CD4-positive, alpha-beta T cell (primary cell): ENCODE measurements around the gene DIPK1A. TPM values are rescaled to one million over a fixed set of nuclear protein-coding genes. Genes with fewer than 3 reads are reported as not detected.

Source experiments
- ATAC-seq: fragments of 200-7000 bp; cut with Tn5 transposase; one replicate; pipeline ENCODE4 v1.10.0; 2022; ENCODE audit warnings: mild to moderate bottlenecking; ENCODE audit not compliant: poor library complexity
- CTCF ChIA-PET: fragments of 350-600 bp; sonication (Branson Sonifier 250); formaldehyde crosslinking; loops from one replicate; lab custom pipeline; 2021; ENCODE audit warnings: antibody characterized with exemption, inconsistent platforms; lab: Charles Lee
- POLR2A ChIA-PET: fragments of 350-600 bp; sonication (Branson Sonifier 250); formaldehyde crosslinking; loops from one replicate; lab custom pipeline; 2021; ENCODE audit warnings: antibody characterized with exemption, inconsistent platforms; lab: Charles Lee
- DNase-seq, 14 experiments: peaks; one replicate each; pipeline ENCODE4 v3.0.0-alpha.2; 2013 to 2020; ENCODE audit warnings: mixed read lengths in 2 of 14
- H3K27ac ChIP-seq, 2 donors: one replicate each; pipeline versions ENCODE4 v1.5.1 to v1.7.0; 2013; ENCODE audit warnings: low read length in 2 of 2, low read depth in 1 of 2, mild to moderate bottlenecking in 1 of 2
- H3K27me3 ChIP-seq, 2 experiments: 1 replicate in 1 of 2; 2 replicates in 1 of 2; pipeline versions ENCODE4 v1.6.1 to v1.7.0; 2013; ENCODE audit warnings: low read length in 2 of 2, control low read depth in 1 of 2, mild to moderate bottlenecking in 1 of 2, moderate library complexity in 1 of 2; ENCODE audit not compliant: insufficient read depth in 2 of 2, control insufficient read depth in 1 of 2
- H3K36me3 ChIP-seq: one replicate; pipeline ENCODE4 v1.6.1; 2013; ENCODE audit warnings: low read length, control low read depth; ENCODE audit not compliant: insufficient read depth
- H3K4me1 ChIP-seq: one replicate; pipeline ENCODE4 v1.6.1; 2013; ENCODE audit warnings: low read length, control low read depth; ENCODE audit not compliant: insufficient read depth
- H3K4me3 ChIP-seq: one replicate; pipeline ENCODE4 v1.5.1; 2013; ENCODE audit warnings: mild to moderate bottlenecking, low read length, moderate library complexity
- H3K9me3 ChIP-seq, 2 experiments: 1 replicate in 1 of 2; 2 replicates in 1 of 2; pipeline versions ENCODE4 v1.6.1 to v1.7.0; 2013; ENCODE audit warnings: low read length in 2 of 2, mild to moderate bottlenecking in 2 of 2, control low read depth in 1 of 2, moderate library complexity in 1 of 2; ENCODE audit not compliant: control insufficient read depth in 1 of 2, insufficient read depth in 1 of 2
- H3K27ac Mint-ChIP-seq: one replicate; pipeline ENCODE4 v1.8.0; 2020; ENCODE audit warnings: mixed read lengths
- H3K27me3 Mint-ChIP-seq: one replicate; pipeline ENCODE4 v1.8.0; 2021; ENCODE audit warnings: mixed read lengths
- H3K36me3 Mint-ChIP-seq: one replicate; pipeline ENCODE4 v1.8.0; 2021; ENCODE audit warnings: low read depth, mixed read lengths
- H3K4me1 Mint-ChIP-seq: one replicate; pipeline ENCODE4 v1.8.0; 2021; ENCODE audit warnings: low read depth, mixed read lengths
- H3K4me3 Mint-ChIP-seq: one replicate; pipeline ENCODE4 v1.8.0; 2020; ENCODE audit warnings: mild to moderate bottlenecking, mixed read lengths
- H3K9me3 Mint-ChIP-seq: one replicate; pipeline ENCODE4 v1.8.0; 2020; ENCODE audit warnings: mixed read lengths
- intact Hi-C, 2 experiments: fragments of 100-400 bp; cut with DNase I in 1 of 2; cut with micrococcal nuclease in 1 of 2; formaldehyde crosslinking; loops; one replicate each; pipeline versions ENCODE4 v1.15.1 to v1.9.0; 2023 to 2025; cut with DNase I, micrococcal nuclease
- total RNA-seq, 174 experiments: library from RNA in 2 of 174; stranded (reverse) in 2 of 174; gene quantifications; one replicate each; pipeline ENCODE4 v1.2.3 and lab custom pipeline; 2021 to 2026
- TF ChIP-seq, protein P1 (sequence below): fragments of 200-600 bp; IDR thresholded peaks from one replicate; pipeline ENCODE4 v1.8.0; 2022; ENCODE audit warnings: antibody characterized with exemption, mild to moderate bottlenecking

The DIPK1A gene
- total RNA-seq, 2 experiments from 2014 or later: 7.0 to 7.3 TPM

DNA sequence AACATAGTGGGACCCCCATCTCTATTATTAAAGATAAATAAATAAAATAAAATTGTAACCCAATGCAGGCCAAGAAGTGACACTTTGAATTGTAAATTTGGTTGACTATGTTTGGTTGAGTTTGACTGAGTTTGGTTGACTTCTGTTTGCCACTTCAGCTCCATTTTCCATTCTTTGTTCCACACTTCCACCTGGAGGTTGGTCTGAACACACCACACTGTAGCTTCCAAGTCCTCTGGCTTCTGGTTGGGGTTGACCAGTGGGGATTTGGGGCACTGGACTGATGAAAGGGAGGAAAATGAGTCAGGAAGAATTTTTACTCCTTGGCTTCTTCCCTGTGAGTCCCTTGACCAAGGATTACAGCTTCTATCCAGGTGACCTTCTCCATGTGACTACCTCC, 40.6 kb upstream of the DIPK1A start:
- peaks cover 0 to 4% of the 10 kb centered on the region in 2 experiments for H3K27me3 ChIP-seq
- no peaks in the 10 kb centered on the region for H3K27me3 Mint-ChIP-seq
- H3K4me3 ChIP-seq: no peak overlapping the region
- DNase-seq (no peak), ATAC-seq (no peak)
- no peaks in the 10 kb centered on the region for H3K4me1 ChIP-seq
- no peaks in the 10 kb centered on the region for H3K36me3 ChIP-seq
- peaks cover 9% of the 10 kb centered on the region for H3K4me1 Mint-ChIP-seq
- H3K4me3 Mint-ChIP-seq: no peak overlapping the region
- ChIA-PET POLR2A (interaction anchor here (1.0 kb wide), 1 partner anchor 21 kb away, joined by 3 read pairs; no protein-coding TSS in a partner anchor), CTCF (interaction anchor here (0.5 to 1.7 kb wide), 3 partner anchors 25 to 176 kb away, joined by 3 to 7 read pairs (median 6); no protein-coding TSS in a partner anchor)
- intact Hi-C loops: no loop called here
- TF ChIP-seq, protein P1, sequence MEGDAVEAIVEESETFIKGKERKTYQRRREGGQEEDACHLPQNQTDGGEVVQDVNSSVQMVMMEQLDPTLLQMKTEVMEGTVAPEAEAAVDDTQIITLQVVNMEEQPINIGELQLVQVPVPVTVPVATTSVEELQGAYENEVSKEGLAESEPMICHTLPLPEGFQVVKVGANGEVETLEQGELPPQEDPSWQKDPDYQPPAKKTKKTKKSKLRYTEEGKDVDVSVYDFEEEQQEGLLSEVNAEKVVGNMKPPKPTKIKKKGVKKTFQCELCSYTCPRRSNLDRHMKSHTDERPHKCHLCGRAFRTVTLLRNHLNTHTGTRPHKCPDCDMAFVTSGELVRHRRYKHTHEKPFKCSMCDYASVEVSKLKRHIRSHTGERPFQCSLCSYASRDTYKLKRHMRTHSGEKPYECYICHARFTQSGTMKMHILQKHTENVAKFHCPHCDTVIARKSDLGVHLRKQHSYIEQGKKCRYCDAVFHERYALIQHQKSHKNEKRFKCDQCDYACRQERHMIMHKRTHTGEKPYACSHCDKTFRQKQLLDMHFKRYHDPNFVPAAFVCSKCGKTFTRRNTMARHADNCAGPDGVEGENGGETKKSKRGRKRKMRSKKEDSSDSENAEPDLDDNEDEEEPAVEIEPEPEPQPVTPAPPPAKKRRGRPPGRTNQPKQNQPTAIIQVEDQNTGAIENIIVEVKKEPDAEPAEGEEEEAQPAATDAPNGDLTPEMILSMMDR: no peak
- H3K27ac Mint-ChIP-seq: no peak overlapping the region
- H3K9me3 Mint-ChIP-seq: no peaks in the 10 kb centered on the region
- H3K9me3 ChIP-seq: no peaks in the 10 kb centered on the region
- H3K36me3 Mint-ChIP-seq: no peaks in the 10 kb centered on the region
- H3K27ac ChIP-seq: no peak overlapping the region

GRCh38 chr1:93000751-93001175, 39.5 kb upstream of the DIPK1A start:
- peaks cover 9% of the 10 kb centered on the region for H3K4me1 Mint-ChIP-seq
- no peaks in the 10 kb centered on the region for H3K9me3 ChIP-seq
- no peaks in the 10 kb centered on the region for H3K9me3 Mint-ChIP-seq
- no peaks in the 10 kb centered on the region for H3K36me3 Mint-ChIP-seq
- DNase-seq (no peak), ATAC-seq (no peak)
- H3K36me3 ChIP-seq: no peaks in the 10 kb centered on the region
- H3K4me3 ChIP-seq: no peak overlapping the region
- TF ChIP-seq, protein P1: no peak
- intact Hi-C loops: no loop called here
- POLR2A ChIA-PET: interaction anchor here (1.0 to 1.1 kb wide), 2 partner anchors 20 to 39 kb away, joined by 3 read pairs; no protein-coding TSS in a partner anchor
- H3K4me1 ChIP-seq: no peaks in the 10 kb centered on the region
- H3K27ac ChIP-seq: no peak overlapping the region
- H3K27ac Mint-ChIP-seq: no peak overlapping the region
- CTCF ChIA-PET: interaction anchor here (0.6 to 1.7 kb wide), 4 partner anchors 12 to 141 kb away, joined by 3 to 7 read pairs (median 3); no protein-coding TSS in a partner anchor
- no peaks in the 10 kb centered on the region for H3K27me3 Mint-ChIP-seq
- H3K4me3 Mint-ChIP-seq: no peak overlapping the region
- peaks cover 0 to 4% of the 10 kb centered on the region in 2 experiments for H3K27me3 ChIP-seq

DNA sequence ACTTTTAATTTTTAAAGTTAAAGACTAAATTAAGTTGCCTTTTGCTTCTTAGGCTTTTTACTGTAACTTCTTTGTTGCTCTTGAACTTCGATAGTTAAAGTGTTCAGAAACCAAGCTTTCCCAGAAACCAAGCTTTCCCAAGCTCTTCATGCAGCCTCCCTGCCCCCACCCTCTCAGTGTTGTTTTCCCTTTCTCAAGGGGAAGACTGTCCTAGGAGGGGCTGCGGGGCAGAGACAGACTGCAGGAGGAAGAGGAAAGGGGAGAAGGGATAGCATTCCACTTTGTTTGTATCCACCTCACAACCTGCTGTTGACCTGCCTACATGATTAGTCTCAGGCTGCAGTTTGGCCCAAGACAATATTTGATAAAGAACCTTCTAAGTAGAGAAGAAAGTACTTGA, 39.0 kb upstream of the DIPK1A start:
- H3K27ac Mint-ChIP-seq: no peak overlapping the region
- H3K4me3 Mint-ChIP-seq: no peak overlapping the region
- Histone ChIP-seq H3K4me3 (no peak overlapping the region), H3K27me3 (peaks cover 0 to 4% of the 10 kb centered on the region in 2 experiments), H3K4me1 (no peaks in the 10 kb centered on the region), H3K36me3 (no peaks in the 10 kb centered on the region), H3K9me3 (no peaks in the 10 kb centered on the region), H3K27ac (no peak overlapping the region)
- DNase-seq (no peak), ATAC-seq (no peak)
- H3K4me1 Mint-ChIP-seq: peaks cover 9% of the 10 kb centered on the region
- POLR2A ChIA-PET: interaction anchor here (1.1 kb wide), 1 partner anchor 38 kb away, joined by 3 read pairs; no protein-coding TSS in a partner anchor
- CTCF ChIA-PET: interaction anchor here (1.0 to 1.7 kb wide), 2 partner anchors 13 to 141 kb away, joined by 3 to 7 read pairs; no protein-coding TSS in a partner anchor
- TF ChIP-seq, protein P1: no peak
- intact Hi-C loops: no loop called here
- H3K36me3 Mint-ChIP-seq: no peaks in the 10 kb centered on the region
- no peaks in the 10 kb centered on the region for H3K27me3 Mint-ChIP-seq
- no peaks in the 10 kb centered on the region for H3K9me3 Mint-ChIP-seq
